ENCODE data around the gene MLF2.
"Not testable (repeated sequence)": the region's sequence is repeated elsewhere in the genome, so short reads cannot be mapped to it uniquely, and the experiment has no call there.

DNA sequence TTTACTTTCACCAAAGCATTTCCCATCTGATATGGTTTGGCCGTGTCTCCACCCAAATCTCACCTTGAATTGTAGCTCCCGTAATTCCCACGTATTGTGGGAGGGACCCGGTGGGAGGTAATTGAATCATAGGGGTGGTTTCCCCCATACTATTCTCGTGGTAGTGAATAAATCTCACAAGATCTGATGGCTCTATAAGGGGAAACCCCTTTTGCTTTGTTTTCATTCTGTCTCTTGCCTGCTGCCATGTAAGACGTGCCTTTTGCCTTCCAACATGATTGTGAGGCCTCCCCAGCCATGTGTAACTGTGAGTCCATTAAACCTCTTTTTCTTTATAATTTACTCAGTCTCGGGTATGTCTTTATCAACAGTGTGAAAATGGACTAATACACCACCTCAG, 9.6 kb downstream of the MLF2 start:
- not testable (repeated sequence) for TF ChIP-seq ZFP30 (CRISPR knock-in tag; IDR thresholded peaks at IDR 0.05); BACH2 (CRISPR knock-in tag; IDR thresholded peaks at IDR 0.05; ENCODE audit: borderline replicate concordance); GLIS3 (CRISPR knock-in tag; IDR thresholded peaks at IDR 0.05); ZC3H10 (CRISPR knock-in tag; IDR thresholded peaks at IDR 0.05); PPARA (CRISPR knock-in tag; IDR thresholded peaks at IDR 0.05; ENCODE audit: borderline replicate concordance); ZNF70 (CRISPR knock-in tag; IDR thresholded peaks at IDR 0.05); ZFP3 (CRISPR knock-in tag; IDR thresholded peaks at IDR 0.05); PATZ1 (CRISPR knock-in tag; IDR thresholded peaks at IDR 0.05; ENCODE audit: borderline replicate concordance)
